K562 (cell line): ENCODE measurements around the gene CHRM4. TPM values are rescaled to one million over a fixed set of nuclear protein-coding genes. Genes with fewer than 3 reads are reported as not detected.
"Not testable (repeated sequence)": the region's sequence is repeated elsewhere in the genome, so short reads cannot be mapped to it uniquely, and the experiment has no call there.

Experiments
- ATAC-seq: fragments of 200-7000 bp; cut with Tn5 transposase; 3 replicates; pipeline ENCODE4 v1.9.1; 2020; ENCODE audit warnings: moderate library complexity
- BruUV-seq: library from RNA; stranded (reverse); fragments of 400-500 nt; replicated peaks from 2 replicates; lab custom pipeline; 2021; lab: Mats Ljungman, UMichigan
- CTCF ChIA-PET: fragments of 300-600 bp; formaldehyde crosslinking; extraction: SDS; loops from one replicate; lab custom pipeline; 2021; ENCODE audit warnings: low intra/inter-chr PET ratio; lab: Yijun Ruan, JAX
- POLR2A ChIA-PET: fragments of 300-600, 350-650 bp; sonication (Branson Sonifier 250); formaldehyde crosslinking; extraction: SDS; loops from one replicate; lab custom pipeline; 2021; ENCODE audit warnings: antibody characterized with exemption, inconsistent platforms; lab: Yijun Ruan, JAX
- DNase-seq, 4 experiments: peaks; one replicate each; pipeline versions ENCODE4 v3.0.0 to v3.0.0-alpha.2; 2011 to 2018; ENCODE audit warnings: low spot score in 3 of 4, mixed read lengths in 3 of 4; ENCODE audit errors: extremely low read depth in 1 of 4
- FAIRE-seq: peaks from 2 replicates; lab custom pipeline; 2011; peaks lifted over from hg19 to GRCh38; lab: Jason Lieb, UNC
- H2AFZ ChIP-seq: 2 replicates; pipeline ENCODE4 v1.6.0; 2011; ENCODE audit warnings: low read depth, low read length, control low read depth, inconsistent platforms
- H3K27ac ChIP-seq: fragments of 200-600 bp; 3 replicates; pipeline ENCODE4 v1.8.0; 2011; ENCODE audit warnings: low read depth, mild to moderate bottlenecking, control low read depth, inconsistent platforms, low read length, moderate library complexity, mixed read lengths; ENCODE audit errors: extremely low read depth
- H3K27me3 ChIP-seq, 2 experiments: fragments of 300-600 bp in 1 of 2; 2 replicates in 1 of 2; 3 replicates in 1 of 2; pipeline versions ENCODE4 v1.6.0 to v1.8.0; 2011; ENCODE audit warnings: inconsistent platforms in 2 of 2, low read length in 2 of 2, mild to moderate bottlenecking in 1 of 2, mixed read lengths in 1 of 2, moderate library complexity in 1 of 2; ENCODE audit not compliant: control insufficient read depth in 2 of 2, insufficient read depth in 2 of 2
- H3K36me3 ChIP-seq: fragments of 300-600 bp; 3 replicates; pipeline ENCODE4 v1.8.0; 2011; ENCODE audit warnings: mild to moderate bottlenecking, low read length, inconsistent platforms; ENCODE audit not compliant: control insufficient read depth, insufficient read depth
- H3K4me1 ChIP-seq, 2 experiments: fragments of 200-600 bp in 1 of 2; replicated peaks in 1 of 2; 2 replicates in 1 of 2; 3 replicates in 1 of 2; pipeline versions ENCODE4 v1.5.1 to v1.8.0; 2011; ENCODE audit warnings: inconsistent platforms in 2 of 2, low read length in 2 of 2, mild to moderate bottlenecking in 1 of 2, mixed read lengths in 1 of 2, moderate library complexity in 1 of 2; ENCODE audit not compliant: control insufficient read depth in 2 of 2, insufficient read depth in 2 of 2
- H3K4me2 ChIP-seq: 2 replicates; pipeline ENCODE4 v1.6.1; 2011; ENCODE audit warnings: low read length, control low read depth, inconsistent platforms, mixed read lengths; ENCODE audit not compliant: insufficient read depth
- H3K4me3 ChIP-seq: fragments of 200-600 bp; sonication (generic), shearing (Covaris generic); 2 replicates; pipeline ENCODE4 v1.5.1; 2016; ENCODE audit warnings: control low read depth, inconsistent platforms
- H3K79me2 ChIP-seq: fragments of 200-600 bp; 3 replicates; pipeline ENCODE4 v1.8.0; 2011; ENCODE audit warnings: low read length, inconsistent platforms; ENCODE audit not compliant: control insufficient read depth, insufficient read depth
- H3K9ac ChIP-seq, 2 experiments: 2 replicates each; pipeline versions ENCODE4 v1.6.0 to v1.6.1; 2011; ENCODE audit warnings: low read depth in 2 of 2, low read length in 2 of 2, control low read depth in 1 of 2, inconsistent platforms in 1 of 2, mild to moderate bottlenecking in 1 of 2, mixed read lengths in 1 of 2; ENCODE audit not compliant: insufficient read depth in 1 of 2
- H3K9me1 ChIP-seq: one replicate; pipeline ENCODE4 v1.6.0; 2011; ENCODE audit warnings: inconsistent platforms, mild to moderate bottlenecking, low read length, moderate library complexity; ENCODE audit not compliant: control insufficient read depth, insufficient read depth
- H3K9me3 ChIP-seq: replicated peaks from 2 replicates; pipeline ENCODE4 v1.5.1; 2011; ENCODE audit warnings: low read depth, low read length, inconsistent platforms; ENCODE audit not compliant: control insufficient read depth, insufficient read depth
- H4K20me1 ChIP-seq: replicated peaks from 2 replicates; pipeline ENCODE4 v1.6.1; 2011; ENCODE audit warnings: low read length, inconsistent platforms, mixed read lengths; ENCODE audit not compliant: control insufficient read depth, insufficient read depth
- E2F3 ChIP-seq: fragments of 250-450 bp; sonication (Bioruptor Pico); IDR thresholded peaks from 2 replicates; pipeline ENCODE4 v1.4.0; 2020; ENCODE audit warnings: mild to moderate bottlenecking
- HCFC1 ChIP-seq: IDR thresholded peaks from 2 replicates; pipeline ENCODE4 v1.6.1; 2012; ENCODE audit warnings: low read depth, low read length, improper control_type of control experiment
- HEY1 ChIP-seq: fragments of 250-450 bp; sonication (Bioruptor Pico); IDR thresholded peaks from 2 replicates; pipeline ENCODE4 v1.5.0; 2020; ENCODE audit warnings: mild to moderate bottlenecking, moderate library complexity, borderline replicate concordance
- KLF10 ChIP-seq: fragments of 250-450 bp; sonication (Bioruptor Pico); IDR thresholded peaks from 2 replicates; pipeline ENCODE4 v1.6.1; 2021; ENCODE audit warnings: matching md5 sums
- MAFK ChIP-seq: IDR thresholded peaks from 2 replicates; pipeline ENCODE4 v1.6.1; 2011; ENCODE audit warnings: low read length, improper control_type of control experiment
- NCOA2 ChIP-seq, 2 experiments: fragments of 450-650 bp; IDR thresholded peaks; 2 replicates each; pipeline ENCODE4 v1.6.1; 2018; ENCODE audit warnings: mild to moderate bottlenecking in 2 of 2, moderate library complexity in 1 of 2; ENCODE audit not compliant: partially characterized antibody in 2 of 2
- WHSC1 ChIP-seq: IDR thresholded peaks from one replicate; pipeline ENCODE4 v1.6.1; 2012; ENCODE audit warnings: low read length, control low read depth, inconsistent platforms
- ZNF41 ChIP-seq: fragments of 250-450 bp; sonication (Bioruptor Pico); conservative IDR thresholded peaks from 2 replicates; pipeline ENCODE4 v1.4.0; 2020; ENCODE audit warnings: mild to moderate bottlenecking
- WGBS: fragments of 100-300 bp; shearing (Covaris generic); methylation state at CpG from one replicate; pipeline ENCODE4 v1.1.6; 2016; ENCODE audit warnings: low coverage, mixed read lengths; ENCODE audit not compliant: insufficient coverage; ENCODE audit errors: missing lambda C conversion rate; 5-methylcytosine and 5-hydroxymethylcytosine counted together
- in situ Hi-C: fragments of 300-500 bp; cut with MboI; formaldehyde crosslinking; loops from 4 replicates; pipeline ENCODE4 v1.15.0; 2018; ENCODE audit warnings: inconsistent platforms, mixed read lengths
- intact Hi-C: fragments of 100-400 bp; cut with micrococcal nuclease; formaldehyde crosslinking; loops from 2 replicates; pipeline ENCODE4 v1.14.2; 2022
- polyA plus RNA-seq, 8 experiments: library from polyadenylated mRNA; depleted of rRNA in 4 of 8; stranded (reverse) in 5 of 8; unstranded in 3 of 8; fragments of >200 nt; fragmentation: Nextera tagmentation in 2 of 8; fragmentation: Illumina TruSeq in 1 of 8; extraction: Ambion mirVana in 2 of 8; extraction: Trizol in 1 of 8; gene quantifications; 2 replicates each; pipeline versions ENCODE4 v1.2.1 to v1.2.3, GENCODE V29; 2011 to 2014; ENCODE audit warnings: inconsistent platforms in 1 of 8, missing spikeins in 1 of 8
- total RNA-seq, 7 experiments: library from RNA; depleted of rRNA in 6 of 7; stranded (reverse); fragments of >200 nt in 6 of 7; fragmentation: Illumina TruSeq in 2 of 7; extraction: Trizol in 2 of 7; gene quantifications; 2 replicates each; pipeline versions ENCODE4 v1.2.1 to v1.2.3, GENCODE V29; 2011 to 2021; ENCODE audit warnings: low replicate concordance in 1 of 7
- TF ChIP-seq, protein P1 (sequence below): IDR thresholded peaks from 3 replicates; pipeline ENCODE4 v1.6.1; 2011; ENCODE audit warnings: borderline replicate concordance, mild to moderate bottlenecking; ENCODE audit not compliant: insufficient read length, insufficient read depth
- TF ChIP-seq, protein P2 (sequence below): fragments of 450-650 bp; IDR thresholded peaks from one replicate; pipeline ENCODE4 v1.6.1; 2018; ENCODE audit warnings: mild to moderate bottlenecking, moderate library complexity; ENCODE audit not compliant: partially characterized antibody
- TF ChIP-seq, protein P3 (sequence below), 3 experiments: IDR thresholded peaks in 2 of 3; conservative IDR thresholded peaks in 1 of 3; 2 replicates each; pipeline ENCODE4 v1.5.1; 2011 to 2012; ENCODE audit warnings: low read length in 3 of 3, mild to moderate bottlenecking in 3 of 3, control low read depth in 2 of 3, improper control_type of control experiment in 1 of 3, inconsistent platforms in 1 of 3, low read depth in 1 of 3, mixed read lengths in 1 of 3, moderate library complexity in 1 of 3; ENCODE audit not compliant: insufficient read depth in 2 of 3

CHRM4 gene
- total and polyA plus RNA-seq, 9 of the 15 experiments (the other 6 are each of a cell fraction or from before 2014, with no cell fraction given), result 0.22 to 1.3 (median 0.40) TPM; not detected in 2

DNA sequence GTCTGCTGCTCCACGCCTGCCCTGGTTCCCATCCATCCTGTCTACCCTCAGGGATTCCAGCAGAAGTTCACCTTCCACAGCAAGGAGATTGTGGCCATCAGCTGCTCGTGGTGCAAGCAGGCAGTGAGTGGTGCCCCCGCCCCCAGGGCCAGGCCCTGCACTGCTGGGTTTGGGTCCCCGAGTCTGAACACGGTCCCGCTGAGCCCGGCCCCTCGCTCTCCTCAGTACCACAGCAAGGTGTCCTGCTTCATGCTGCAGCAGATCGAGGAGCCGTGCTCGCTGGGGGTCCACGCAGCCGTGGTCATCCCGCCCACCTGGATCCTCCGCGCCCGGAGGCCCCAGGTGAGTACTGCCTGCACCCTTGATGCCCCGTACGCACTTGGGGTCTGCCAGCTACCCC is 20.3 kb downstream of the CHRM4 start:
- CTCF ChIA-PET, ATAC-seq, H3K9me1 ChIP-seq, H3K4me2 ChIP-seq, FAIRE-seq, H3K9ac ChIP-seq, H3K4me3 ChIP-seq, H4K20me1 ChIP-seq, BruUV-seq, H2AFZ ChIP-seq, H3K79me2 ChIP-seq, H3K27ac ChIP-seq, intact Hi-C loops, DNase-seq, H3K27me3 ChIP-seq, in situ Hi-C loops, H3K9me3 ChIP-seq: not testable (repeated sequence)
- Histone ChIP-seq H3K36me3 (peaks cover 82% of the 10 kb centered on the region; the same call in 2 of the 3 replicates), H3K4me1 (peaks cover 6 to 37% of the 10 kb centered on the region in 2 experiments)
- POLR2A ChIA-PET, result interaction anchor here (1.0 kb wide), 1 partner anchor 10 kb away, joined by 3 read pairs; the partner anchor contains the start of gene MDK
- WGBS, result 94% methylated on average over 13 of the region's 19 CpGs

DNA sequence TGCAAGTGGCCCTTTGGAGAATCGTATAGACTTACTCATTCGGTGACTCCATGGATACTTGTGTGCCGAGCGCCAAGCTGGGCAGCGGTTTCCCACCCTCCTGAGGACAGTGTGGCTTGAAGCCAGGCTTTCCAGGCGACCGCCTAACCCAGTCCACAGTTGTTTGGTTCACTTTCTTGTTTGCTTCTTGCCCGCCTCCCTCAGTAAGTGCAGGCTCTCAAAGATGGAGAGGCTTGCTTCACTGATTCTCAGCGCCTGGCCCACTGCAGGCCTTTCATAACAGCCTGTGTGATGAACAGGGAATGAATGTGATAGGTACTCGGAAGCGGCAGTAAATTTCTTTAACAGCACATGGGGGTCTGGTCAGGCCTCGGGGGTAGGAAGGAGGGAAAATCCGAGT is 21.3 kb downstream of the CHRM4 start:
- WGBS, result 86% methylated on average over 13 of the region's 13 CpGs
- no peak overlapping the region for H3K4me3 ChIP-seq
- no peak overlapping the region for H3K27ac ChIP-seq
- H4K20me1 ChIP-seq, result no peaks in the 10 kb centered on the region; the same call in none of the 2 replicates
- CTCF ChIA-PET, result interaction anchor here (1.3 kb wide), 1 partner anchor 18 kb away, joined by 6 read pairs; no protein-coding TSS in a partner anchor
- POLR2A ChIA-PET, result interaction anchor here (0.5 kb wide), 1 partner anchor 1184 kb away, joined by 4 read pairs; no protein-coding TSS in a partner anchor
- no peaks in the 10 kb centered on the region for H3K27me3 ChIP-seq
- DNase-seq, result no peak
- BruUV-seq, result no TSS peak
- peaks cover 73% of the 10 kb centered on the region; the same call in 2 of the 3 replicates for H3K36me3 ChIP-seq
- FAIRE-seq, result no peak
- in situ Hi-C loops, result no loop called here
- H3K4me1 ChIP-seq, result peaks cover 6 to 40% of the 10 kb centered on the region in 2 experiments
- no peak overlapping the region for H2AFZ ChIP-seq
- intact Hi-C loops, result no loop called here
- H3K9me3 ChIP-seq, result no peaks in the 10 kb centered on the region
- ATAC-seq, result no peak
- H3K9me1 ChIP-seq, result peaks cover 3% of the 10 kb centered on the region
- H3K79me2 ChIP-seq, result no peaks in the 10 kb centered on the region
- H3K9ac ChIP-seq, result peak overlapping the region in 1 of 2 experiments; percentile 71; a peak in 2 of 4 replicates
- no peak overlapping the region for H3K4me2 ChIP-seq
- TF ChIP-seq ZNF41 (CRISPR knock-in tag) (no peak), WHSC1 (no peak), KLF10 (CRISPR knock-in tag) (no peak), HCFC1 (no peak), HEY1 (CRISPR knock-in tag) (no peak), MAFK (no peak), NCOA2 (IDR thresholded peaks at IDR 0.05; ENCODE audit: partially characterized antibody in 2 of 2) (no peak), E2F3 (CRISPR knock-in tag) (no peak)
- TF ChIP-seq, protein P1, sequence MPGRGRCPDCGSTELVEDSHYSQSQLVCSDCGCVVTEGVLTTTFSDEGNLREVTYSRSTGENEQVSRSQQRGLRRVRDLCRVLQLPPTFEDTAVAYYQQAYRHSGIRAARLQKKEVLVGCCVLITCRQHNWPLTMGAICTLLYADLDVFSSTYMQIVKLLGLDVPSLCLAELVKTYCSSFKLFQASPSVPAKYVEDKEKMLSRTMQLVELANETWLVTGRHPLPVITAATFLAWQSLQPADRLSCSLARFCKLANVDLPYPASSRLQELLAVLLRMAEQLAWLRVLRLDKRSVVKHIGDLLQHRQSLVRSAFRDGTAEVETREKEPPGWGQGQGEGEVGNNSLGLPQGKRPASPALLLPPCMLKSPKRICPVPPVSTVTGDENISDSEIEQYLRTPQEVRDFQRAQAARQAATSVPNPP, result no peak
- TF ChIP-seq, protein P2, sequence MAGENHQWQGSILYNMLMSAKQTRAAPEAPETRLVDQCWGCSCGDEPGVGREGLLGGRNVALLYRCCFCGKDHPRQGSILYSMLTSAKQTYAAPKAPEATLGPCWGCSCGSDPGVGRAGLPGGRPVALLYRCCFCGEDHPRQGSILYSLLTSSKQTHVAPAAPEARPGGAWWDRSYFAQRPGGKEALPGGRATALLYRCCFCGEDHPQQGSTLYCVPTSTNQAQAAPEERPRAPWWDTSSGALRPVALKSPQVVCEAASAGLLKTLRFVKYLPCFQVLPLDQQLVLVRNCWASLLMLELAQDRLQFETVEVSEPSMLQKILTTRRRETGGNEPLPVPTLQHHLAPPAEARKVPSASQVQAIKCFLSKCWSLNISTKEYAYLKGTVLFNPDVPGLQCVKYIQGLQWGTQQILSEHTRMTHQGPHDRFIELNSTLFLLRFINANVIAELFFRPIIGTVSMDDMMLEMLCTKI, result no peak
- TF ChIP-seq, protein P3, sequence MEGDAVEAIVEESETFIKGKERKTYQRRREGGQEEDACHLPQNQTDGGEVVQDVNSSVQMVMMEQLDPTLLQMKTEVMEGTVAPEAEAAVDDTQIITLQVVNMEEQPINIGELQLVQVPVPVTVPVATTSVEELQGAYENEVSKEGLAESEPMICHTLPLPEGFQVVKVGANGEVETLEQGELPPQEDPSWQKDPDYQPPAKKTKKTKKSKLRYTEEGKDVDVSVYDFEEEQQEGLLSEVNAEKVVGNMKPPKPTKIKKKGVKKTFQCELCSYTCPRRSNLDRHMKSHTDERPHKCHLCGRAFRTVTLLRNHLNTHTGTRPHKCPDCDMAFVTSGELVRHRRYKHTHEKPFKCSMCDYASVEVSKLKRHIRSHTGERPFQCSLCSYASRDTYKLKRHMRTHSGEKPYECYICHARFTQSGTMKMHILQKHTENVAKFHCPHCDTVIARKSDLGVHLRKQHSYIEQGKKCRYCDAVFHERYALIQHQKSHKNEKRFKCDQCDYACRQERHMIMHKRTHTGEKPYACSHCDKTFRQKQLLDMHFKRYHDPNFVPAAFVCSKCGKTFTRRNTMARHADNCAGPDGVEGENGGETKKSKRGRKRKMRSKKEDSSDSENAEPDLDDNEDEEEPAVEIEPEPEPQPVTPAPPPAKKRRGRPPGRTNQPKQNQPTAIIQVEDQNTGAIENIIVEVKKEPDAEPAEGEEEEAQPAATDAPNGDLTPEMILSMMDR (IDR thresholded peaks at IDR 0.05 in 2 of 3, conservative IDR thresholded peaks at IDR 0.05 in 1 of 3; ENCODE audit: insufficient read depth in 2 of 3, low read depth in 1 of 3, low read length in 3 of 3), result no peak
